HG02981 (cell line): ENCODE data around the gene IQCE.

Source experiments
- ATAC-seq: cut with Tn5 transposase; IDR thresholded peaks from one replicate; pipeline ENCODE4 v1.9.1; 2021; ENCODE audit warnings: mild to moderate bottlenecking, moderate library complexity; ENCODE audit not compliant: unreplicated experiment

The IQCE gene, protein sequence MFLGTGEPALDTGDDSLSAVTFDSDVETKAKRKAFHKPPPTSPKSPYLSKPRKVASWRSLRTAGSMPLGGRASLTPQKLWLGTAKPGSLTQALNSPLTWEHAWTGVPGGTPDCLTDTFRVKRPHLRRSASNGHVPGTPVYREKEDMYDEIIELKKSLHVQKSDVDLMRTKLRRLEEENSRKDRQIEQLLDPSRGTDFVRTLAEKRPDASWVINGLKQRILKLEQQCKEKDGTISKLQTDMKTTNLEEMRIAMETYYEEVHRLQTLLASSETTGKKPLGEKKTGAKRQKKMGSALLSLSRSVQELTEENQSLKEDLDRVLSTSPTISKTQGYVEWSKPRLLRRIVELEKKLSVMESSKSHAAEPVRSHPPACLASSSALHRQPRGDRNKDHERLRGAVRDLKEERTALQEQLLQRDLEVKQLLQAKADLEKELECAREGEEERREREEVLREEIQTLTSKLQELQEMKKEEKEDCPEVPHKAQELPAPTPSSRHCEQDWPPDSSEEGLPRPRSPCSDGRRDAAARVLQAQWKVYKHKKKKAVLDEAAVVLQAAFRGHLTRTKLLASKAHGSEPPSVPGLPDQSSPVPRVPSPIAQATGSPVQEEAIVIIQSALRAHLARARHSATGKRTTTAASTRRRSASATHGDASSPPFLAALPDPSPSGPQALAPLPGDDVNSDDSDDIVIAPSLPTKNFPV

DNA sequence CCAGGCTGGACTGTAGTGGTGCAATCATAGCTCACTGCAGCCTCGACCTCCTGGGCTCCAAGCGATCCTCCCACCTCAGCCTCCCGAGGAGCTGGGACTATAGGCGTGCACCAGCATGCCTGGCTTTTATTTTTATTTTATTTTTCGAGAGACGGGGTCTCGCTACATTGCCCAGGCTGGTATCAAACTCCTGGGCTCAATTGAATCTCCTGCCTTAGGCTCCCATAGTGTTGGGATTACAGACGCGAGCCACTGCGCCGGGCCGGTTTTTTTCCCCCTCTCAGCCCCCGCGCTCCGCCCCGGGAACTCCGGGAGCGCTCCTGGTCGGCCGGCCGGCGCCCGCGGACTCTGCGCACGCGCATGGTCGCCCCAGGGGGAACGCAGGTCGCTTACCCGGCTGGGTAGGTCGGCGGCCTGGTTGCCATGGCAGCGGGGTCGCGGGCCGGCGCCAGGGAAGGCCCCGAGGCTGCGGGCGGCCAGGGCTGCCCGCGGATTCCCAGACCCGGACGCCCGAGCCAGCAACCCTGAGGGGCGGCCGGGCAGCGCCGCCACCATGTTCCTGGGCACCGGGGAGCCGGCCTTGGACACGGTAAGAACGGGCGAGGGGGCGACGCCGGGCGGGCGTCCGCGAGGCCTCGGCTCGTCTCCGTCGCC, at the start of gene IQCE:
Gene IQCE (plus strand): TSS at position 351 of the 654 bp plus-strand sequence. CDS start 203 bp downstream, at position 554.
- ATAC-seq, result peak; percentile 51

DNA sequence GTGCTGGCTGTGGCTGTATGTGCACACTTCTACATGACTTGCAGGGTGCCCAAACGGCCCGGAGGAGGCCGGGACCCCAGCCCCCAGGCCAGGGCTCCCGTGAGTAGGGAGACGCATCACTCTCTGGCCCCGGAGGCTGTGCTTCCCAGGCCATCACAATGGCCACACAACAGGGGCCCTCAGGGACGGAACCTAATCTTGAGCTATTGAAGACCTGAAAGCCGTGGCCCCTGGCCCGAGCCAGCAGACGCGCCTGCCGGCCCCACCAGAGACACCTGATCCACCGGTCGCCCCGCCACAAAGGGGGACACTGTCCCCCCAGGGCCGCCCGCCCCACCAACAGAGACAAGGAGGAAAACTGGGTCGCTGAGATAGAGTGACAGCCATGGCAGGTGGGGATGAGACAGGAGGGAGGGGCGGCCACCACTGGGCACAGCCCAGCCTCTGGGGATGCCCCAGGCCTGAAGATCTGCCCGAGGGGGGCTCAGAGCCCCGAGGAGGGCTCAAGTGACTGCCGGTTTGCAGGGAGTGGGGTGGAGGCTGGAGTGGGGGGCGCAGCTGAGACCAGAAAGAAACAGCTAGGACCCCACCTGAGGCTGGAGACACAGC, 49.4 kb upstream of the IQCE start:
- no peak for ATAC-seq

DNA sequence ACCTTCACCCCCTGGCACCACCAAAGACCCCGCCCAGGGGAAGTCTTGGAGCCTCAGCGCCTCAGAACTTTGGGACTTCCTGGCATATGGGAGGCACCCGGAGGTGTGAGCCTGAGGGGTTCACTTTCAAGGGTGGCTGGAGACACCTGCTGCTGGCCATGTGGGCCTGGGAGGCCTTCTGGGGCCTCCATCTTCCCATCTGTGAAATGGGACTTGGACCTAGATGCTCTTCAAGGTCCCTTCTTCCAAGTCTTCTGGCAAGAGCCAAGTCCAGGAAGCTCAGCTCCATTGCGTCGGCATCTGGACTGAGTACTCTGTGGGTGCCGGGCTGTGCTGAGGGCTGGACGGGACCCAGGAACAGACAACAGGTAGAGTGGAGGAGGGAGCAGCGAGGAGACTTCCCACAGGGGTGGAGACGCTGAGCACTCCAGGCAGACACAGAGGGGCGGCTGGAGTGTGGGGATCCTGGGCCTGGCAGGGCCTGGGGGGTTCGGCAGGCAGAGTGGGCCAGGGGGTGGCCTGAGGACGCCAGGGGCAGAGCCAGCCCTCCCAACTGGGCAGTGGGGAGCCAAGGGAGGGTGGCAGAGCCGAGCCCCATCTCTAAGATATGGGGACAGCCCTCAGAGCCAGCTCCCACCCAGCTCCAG, 48.5 kb upstream of the IQCE start:
- ATAC-seq, result no peak

DNA sequence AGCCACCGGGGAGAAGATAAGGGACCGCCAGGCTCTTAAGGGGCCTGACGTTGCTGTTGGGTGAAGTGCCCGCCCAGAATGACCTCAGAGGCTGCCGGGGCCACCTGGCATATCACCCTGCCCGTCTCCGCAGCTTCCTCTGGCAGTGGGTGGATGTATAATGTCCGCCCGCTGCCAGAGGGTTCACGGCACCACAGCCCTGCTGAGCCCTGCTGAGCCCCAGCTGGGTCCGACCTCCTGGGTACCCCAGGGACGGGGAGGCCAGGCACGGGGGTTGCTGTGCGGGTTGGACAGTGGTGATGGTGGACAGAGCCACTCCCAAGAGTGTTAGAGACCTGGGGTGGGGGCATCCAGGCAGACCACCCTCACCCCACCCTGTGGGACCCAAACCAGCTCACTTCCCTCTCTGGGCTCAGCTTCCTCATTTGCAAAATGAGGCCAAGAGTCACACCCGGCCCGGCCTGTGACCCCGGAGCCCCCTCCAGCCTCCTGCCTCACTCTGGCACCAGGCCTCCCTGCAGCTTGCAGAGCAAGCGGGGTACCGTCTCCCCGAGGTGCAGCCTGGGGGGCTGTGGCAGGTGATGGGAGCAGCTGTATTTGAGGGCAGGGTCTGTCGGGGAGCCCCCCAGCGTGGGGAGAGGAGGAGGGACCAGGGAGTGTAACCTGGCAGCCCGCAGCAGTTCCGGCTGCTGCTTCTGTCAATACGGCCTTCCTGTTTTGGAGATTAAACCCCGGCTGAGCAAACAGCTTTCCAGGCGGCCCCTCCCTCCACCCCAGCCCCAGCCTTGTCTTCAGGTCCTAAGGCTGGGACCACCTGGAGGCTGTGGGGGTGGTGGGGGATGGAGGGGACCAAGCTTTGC, 47.6 kb upstream of the IQCE start:
- ATAC-seq, result peak; percentile 29

DNA sequence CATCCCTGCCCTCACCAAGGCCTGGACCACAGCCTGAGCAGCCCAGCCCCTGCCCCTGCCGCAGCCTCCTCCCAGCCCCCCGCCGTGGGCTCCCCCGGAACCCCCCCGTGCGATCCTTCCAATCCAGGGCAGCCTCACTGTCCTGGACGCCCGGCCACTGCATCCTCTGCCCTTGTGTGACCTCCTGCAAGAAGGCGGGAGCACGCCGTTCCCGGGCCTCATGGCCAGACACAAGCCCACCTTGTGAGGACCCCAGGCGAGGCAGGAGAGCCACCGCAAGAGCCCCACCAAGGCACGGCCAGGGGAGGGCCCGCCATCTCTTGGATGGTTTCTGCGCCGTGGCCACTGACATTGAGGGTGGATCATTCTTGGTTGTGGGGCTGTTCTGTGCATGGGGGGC, 47.0 kb upstream of the IQCE start:
- ATAC-seq, result no peak

DNA sequence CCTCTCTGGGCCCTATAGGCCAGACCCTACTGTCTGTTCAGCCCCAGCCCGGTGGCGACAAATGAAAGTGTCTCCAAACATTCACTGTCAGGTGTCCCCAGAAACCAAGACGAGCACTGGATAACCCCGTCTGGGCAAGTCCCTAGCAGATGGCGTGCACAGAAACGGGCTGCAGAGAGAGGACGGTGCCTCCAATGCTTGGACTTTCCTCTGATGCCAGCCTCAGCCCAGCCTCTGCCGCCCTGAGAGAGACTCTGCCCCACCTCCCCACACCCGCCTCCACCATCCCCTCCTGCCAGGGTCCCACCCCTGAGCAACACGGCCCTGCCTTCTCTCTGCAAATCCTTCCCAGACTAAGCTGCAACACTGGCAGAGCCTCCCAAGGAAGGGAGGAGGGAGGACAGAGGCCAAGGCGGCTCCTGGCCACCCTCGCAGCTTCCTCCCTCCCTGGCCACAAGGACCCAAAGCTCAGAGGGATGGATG, 46.6 kb upstream of the IQCE start:
- ATAC-seq, result no peak

DNA sequence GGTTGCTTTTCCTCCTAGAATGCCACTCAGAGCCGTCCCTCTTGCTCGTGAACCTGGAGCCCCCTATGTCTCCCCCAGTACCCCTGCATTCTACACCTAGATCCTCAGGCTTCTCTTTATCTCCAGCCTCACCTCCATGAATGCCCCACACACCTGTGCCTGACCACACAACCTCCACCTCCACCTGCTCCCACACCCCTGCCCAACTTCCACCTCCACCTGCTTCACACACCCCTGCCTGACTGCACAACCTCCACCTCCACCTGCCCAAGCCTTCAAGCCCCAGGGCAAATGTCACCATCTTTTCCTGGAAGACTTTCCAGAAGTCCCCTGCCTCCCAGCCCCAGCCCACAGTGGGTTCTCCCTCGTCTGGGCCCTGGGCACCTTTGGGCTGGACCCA, 46.1 kb upstream of the IQCE start:
- ATAC-seq, result no peak

DNA sequence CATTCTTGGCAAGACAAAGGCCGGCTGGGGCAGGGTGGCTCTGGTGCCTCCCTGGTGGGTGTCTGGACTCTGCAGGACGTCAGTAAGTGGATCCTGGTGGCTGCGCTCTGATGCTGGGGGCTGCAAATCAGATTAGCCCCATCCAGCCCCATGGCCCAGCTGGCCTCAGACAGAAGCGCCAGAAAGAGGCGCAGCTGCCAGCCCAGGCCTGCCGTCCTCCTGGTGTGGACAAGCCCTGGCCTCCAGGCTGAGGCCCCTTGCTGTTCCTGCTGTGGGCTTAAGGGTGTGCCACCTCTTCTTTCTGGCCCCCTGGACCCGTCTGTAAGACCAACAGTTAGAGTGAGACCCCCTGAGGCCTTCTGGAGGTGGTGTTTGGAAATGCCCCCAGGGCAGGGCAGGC, 45.1 kb upstream of the IQCE start:
- no peak for ATAC-seq

DNA sequence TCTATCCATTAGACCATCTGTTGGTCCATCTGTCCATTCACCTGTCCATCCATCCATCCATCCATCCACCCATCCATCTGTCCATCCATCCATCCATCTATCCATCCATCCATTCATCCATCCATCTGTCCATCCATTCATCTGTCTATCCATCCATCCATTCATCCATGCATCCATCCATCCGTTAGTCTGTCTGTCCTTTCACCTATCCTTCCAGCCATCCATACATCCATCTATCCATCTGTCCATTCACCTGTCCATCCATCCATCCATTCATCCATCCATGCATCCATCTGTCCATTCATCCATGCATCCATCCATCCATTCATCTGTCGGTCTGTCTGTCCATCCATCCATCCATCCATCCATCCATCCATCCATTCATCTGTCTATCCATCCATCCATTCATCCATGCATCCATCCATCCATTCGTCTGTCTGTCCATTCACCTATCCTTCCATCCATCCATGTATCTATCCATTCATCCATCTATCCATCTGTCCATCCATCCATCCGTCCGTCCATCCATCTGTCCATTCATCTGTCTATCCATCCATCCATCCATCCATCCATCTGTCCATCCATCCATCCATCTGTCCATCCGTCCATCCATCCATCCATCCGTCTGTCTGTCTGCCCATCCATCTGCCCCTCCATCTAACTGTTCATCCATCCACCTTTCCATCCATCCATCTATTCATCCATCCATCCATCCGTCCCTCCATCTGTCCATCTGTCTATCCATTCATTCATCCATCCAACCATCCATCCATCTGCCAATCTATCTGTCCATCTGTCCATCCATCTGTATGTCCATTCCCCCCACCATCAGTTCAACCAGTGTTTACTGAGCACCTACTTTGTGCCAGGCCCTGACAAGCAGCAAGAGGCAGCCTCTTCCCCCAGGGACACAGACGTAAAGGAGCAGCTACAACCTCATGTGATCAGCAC, 44.0 kb upstream of the IQCE start:
- no peak for ATAC-seq

DNA sequence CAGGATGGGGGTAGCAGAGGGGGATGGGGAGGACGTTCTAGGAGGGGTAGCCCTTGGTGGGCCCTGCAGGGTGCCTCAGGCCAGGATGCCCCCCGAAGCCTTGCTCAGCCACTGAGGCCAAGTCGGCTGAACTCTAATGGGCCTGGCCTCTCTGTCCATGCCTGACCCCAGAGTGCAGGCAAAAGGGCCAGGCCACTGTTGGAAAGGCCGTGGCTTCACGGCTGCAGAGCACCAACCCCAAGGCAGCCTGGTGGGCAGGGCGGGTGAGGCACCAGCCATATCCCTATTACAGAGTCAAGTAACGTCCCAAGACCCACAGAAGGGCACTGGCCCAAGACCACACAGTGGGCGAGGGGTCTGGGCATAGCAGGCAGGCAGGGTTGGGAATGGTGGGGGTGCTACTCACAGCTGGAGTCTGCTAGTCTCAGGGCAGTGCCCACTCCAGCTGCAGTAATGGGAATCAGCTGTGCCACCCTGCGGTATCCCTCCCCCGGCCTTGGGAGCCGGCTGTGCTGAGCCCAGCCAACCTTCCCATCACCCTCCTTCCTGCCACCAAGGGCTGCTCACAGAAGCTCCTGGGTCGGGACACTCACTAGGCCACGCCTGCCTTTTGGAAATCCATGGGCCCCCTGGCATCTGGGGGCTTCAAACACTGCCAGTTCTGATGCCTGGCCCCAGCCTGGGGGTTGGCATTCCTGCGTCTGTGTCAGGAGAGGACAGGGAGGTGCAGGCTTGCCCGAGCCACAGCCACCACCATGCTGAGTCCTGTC, 43.2 kb upstream of the IQCE start:
- ATAC-seq, result no peak

DNA sequence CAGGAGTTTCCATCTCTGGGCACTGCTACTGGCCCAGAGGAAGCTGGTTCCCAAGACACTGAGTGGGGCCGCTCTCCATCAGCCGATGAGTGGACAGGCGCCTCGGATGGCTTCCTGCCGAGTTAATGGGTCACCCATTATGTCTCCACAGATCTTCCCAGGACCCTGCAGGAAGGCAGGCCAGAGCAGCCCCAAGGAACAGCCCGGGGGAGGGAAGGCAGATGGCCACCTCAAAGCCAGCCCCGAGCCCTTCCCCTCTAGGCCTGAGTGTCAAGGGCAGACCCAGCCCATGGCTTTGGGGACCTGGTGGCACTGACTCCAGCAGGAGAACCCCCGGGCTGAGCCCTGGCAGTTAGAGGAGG, 42.6 kb upstream of the IQCE start:
- no peak for ATAC-seq

DNA sequence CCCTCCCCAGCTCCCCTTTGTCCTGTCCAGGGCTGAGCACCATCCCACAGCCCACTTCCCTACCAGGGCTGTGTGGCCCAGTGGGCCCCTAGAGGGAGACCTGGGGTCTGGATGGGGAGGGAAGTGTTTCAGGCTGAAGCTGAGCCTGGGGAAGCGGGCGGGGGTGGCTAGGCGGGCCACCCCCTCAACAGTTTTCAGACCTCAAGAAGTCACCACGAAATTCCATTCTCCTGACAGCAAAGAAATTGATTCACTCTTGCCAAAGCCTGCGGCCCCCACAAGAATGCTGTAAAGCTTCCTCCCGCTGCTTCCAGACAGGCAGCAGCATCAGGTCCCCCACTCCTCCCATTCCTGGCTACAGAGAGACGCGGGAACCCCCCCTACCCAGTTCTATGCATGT, 41.8 kb upstream of the IQCE start:
- ATAC-seq, result no peak

DNA sequence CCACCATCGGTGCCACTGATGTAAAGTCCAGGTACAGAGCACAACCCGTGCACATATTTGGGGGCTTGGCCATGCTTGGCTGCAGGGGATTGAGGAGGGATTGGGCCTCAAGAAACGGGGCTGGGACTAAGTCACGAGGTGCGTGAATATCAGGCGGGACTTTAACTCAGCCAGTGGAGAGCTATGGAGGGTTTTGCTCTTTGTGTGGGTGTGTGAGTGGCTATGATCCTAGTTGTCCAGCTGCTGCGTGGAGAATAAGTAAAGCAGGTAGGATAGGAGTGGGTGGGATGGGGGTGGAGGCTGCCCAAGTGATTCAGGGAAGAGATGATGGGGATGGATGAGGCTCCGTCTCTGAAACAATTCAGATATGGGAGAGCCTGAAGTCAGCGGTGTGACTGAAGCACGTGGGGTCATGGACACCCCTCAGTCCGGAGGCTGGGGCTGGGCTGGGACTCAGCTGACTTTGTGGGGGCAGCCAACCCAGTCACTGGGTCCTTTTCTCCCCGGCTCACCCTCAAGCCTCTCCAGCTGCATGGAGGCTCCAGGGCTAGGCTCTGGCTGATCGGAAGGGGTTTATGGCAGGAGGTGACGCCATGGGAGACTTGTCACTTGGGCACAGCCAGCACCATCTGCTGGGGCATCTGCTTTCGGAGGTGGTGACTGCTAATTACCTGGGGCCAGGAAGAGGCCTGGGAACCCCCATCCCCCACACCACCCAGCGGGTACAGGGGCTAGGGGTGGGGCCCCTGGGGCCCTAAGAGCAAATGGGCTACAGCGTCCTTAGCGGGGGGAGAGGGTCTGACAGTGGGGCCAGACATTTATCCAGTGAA, 40.9 kb upstream of the IQCE start:
- no peak for ATAC-seq

DNA sequence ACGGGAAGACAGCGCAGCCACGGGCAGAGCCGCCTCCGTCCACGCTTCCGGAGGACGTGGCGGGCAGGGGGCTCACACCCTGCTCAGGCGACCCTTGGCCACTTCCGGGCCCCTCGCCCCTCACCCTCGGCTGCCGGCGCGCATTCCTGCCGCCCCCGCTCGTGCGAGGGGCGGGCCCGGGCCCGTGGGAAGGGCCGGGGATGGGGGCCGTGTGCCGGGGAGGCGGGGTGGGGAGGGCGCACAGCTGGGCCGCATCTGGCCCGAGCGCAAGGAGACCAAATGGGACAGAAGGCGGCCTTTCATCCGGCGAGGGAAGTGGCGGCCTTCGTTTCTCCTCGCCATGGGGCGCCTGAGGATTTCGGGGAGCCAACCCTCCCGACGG, 40.1 kb upstream of the IQCE start:
- ATAC-seq, result no peak

DNA sequence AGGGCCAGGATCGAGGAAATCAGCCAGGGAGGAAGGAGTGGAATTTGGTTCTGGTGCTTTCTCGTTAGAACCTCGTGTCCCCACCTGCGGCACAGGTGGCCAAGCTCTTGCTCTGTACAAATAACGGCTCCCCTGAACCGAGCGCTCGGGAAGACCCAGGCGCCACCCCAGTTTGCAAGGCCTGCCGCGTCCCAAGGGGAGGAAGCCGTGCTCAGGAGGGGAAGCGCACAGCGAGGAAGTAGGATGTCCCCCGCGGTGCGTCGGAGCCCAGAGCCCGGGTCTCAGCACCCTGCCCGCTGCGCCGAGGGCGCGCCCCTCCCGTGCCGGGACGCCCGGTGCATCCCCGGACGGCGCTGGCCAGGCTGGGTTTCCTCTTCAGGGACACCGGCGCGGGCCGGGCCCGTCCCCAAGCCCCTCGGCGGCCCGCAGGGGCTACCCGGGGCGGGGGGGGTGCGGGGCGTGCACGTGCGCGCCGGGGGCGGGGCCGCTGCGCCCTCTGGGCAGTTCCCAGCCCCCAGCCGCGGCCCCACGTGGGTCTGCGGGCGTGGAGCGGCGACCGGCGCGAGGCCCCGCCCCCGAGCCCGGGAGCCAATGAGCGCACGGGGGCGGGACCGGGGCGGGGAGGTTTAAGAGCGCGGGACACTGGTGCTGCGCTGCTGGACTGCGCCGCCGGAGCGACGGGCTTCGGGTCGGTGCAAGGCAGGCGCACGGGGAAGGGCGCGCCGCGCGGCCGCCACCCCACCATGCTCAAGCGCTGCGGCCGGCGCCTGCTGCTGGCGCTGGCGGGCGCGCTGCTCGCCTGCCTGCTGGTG, 39.5 kb upstream of the IQCE start, which contains the start of gene LFNG:
Gene LFNG (plus strand): TSS at position 656 of the 812 bp plus-strand sequence. CDS start 88 bp downstream, at position 744.
- peak; percentile 75 for ATAC-seq

DNA sequence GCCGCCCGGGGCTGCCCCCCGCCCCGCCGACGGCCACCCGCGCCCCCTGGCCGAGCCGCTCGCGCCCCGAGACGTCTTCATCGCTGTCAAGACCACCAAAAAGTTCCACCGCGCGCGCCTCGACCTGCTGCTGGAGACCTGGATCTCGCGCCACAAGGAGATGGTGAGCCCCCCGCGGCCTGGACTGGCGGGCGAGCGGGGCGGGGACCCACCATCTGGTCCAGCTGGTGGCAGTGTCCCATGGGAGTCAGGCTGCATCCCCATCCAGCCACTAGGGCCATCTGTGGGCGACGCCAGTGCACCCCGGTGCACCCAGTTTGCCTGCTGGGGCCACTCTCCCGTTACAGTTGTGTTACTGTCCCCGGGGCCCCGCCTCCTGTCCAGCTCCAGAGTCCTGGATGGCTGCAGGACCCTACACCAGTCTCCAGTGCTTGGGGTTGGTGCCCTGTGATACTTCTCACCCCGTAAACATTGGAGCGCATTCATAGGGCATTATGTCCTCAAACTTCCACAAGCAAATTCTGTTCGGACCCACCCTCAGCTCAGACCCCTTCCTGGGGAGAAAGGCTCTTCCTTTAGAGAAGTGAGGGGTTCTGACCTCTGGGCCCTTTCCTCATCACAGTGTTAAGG, 38.5 kb upstream of the IQCE start:
- peak; percentile 3 for ATAC-seq
